ENCODE measurements around the gene COL5A3.

DNA sequence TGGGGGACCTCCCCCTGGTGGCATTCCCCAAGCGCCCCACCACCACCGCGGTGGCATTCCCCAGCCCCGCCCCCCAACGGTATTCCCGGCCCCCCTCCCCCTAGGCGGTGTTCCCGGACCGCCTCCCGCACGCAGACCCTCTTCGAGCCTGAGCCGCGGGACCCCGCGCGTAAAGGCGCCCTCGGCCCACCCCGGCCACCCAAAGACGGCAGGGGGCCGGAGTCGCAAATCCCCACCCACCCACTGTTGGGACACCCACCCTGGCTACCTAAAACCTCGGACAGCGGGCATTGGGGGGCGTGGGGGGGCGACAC lies 96.3 kb downstream of the COL5A3 start:
- no peak for TF ChIP-seq POLR2A (IDR thresholded peaks at IDR 0.05)
- TF ChIP-seq, protein P1, sequence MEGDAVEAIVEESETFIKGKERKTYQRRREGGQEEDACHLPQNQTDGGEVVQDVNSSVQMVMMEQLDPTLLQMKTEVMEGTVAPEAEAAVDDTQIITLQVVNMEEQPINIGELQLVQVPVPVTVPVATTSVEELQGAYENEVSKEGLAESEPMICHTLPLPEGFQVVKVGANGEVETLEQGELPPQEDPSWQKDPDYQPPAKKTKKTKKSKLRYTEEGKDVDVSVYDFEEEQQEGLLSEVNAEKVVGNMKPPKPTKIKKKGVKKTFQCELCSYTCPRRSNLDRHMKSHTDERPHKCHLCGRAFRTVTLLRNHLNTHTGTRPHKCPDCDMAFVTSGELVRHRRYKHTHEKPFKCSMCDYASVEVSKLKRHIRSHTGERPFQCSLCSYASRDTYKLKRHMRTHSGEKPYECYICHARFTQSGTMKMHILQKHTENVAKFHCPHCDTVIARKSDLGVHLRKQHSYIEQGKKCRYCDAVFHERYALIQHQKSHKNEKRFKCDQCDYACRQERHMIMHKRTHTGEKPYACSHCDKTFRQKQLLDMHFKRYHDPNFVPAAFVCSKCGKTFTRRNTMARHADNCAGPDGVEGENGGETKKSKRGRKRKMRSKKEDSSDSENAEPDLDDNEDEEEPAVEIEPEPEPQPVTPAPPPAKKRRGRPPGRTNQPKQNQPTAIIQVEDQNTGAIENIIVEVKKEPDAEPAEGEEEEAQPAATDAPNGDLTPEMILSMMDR (IDR thresholded peaks at IDR 0.05): no peak

Data from esophagus squamous epithelium (tissue), 4 donors.